HepG2 (cell line): Measurements from ENCODE around the gene PPAT. TPM values are rescaled to one million over a fixed set of nuclear protein-coding genes. Genes with fewer than 3 reads are reported as not detected.
A peak's percentile ranks its signal among the peaks of the same experiment; 100 is the strongest.

Experiments used
- FOXC1 ChIP-seq: sonication (generic); formaldehyde crosslinking; IDR thresholded peaks from 2 replicates; pipeline ENCODE4 v1.8.0; 2022; ENCODE audit warnings: mild to moderate bottlenecking, missing genetic modification reagents, borderline replicate concordance
- ZNF232 ChIP-seq: sonication (generic); formaldehyde crosslinking; IDR thresholded peaks from 2 replicates; pipeline ENCODE4 v1.4.0; 2020; ENCODE audit warnings: missing genetic modification reagents, borderline replicate concordance
- ZNF264 ChIP-seq: sonication (generic); formaldehyde crosslinking; IDR thresholded peaks from 2 replicates; pipeline ENCODE4 v1.4.0; 2020; ENCODE audit warnings: missing genetic modification reagents
- ZNF337 ChIP-seq: sonication (generic); formaldehyde crosslinking; IDR thresholded peaks from 2 replicates; pipeline ENCODE4 v1.5.1; 2020; ENCODE audit warnings: missing genetic modification reagents, low read depth, mild to moderate bottlenecking, borderline replicate concordance
- ZNF343 ChIP-seq: sonication (generic); formaldehyde crosslinking; IDR thresholded peaks from 2 replicates; pipeline ENCODE4 v1.4.0; 2020; ENCODE audit warnings: mild to moderate bottlenecking, missing genetic modification reagents
- ZNF646 ChIP-seq: sonication (generic); formaldehyde crosslinking; IDR thresholded peaks from 2 replicates; pipeline ENCODE4 v1.9.0; 2021; ENCODE audit warnings: mild to moderate bottlenecking, missing genetic modification reagents
- ZSCAN12 ChIP-seq: sonication (generic); formaldehyde crosslinking; IDR thresholded peaks from 2 replicates; pipeline ENCODE4 v1.9.0; 2021; ENCODE audit warnings: mild to moderate bottlenecking, missing genetic modification reagents
- polyA plus RNA-seq, 8 experiments: library from polyadenylated mRNA; depleted of rRNA in 3 of 8; stranded (reverse) in 7 of 8; unstranded in 1 of 8; fragments of >200 nt; fragmentation: Illumina TruSeq in 4 of 8; extraction: Trizol in 4 of 8; gene quantifications; 2 replicates each; pipeline versions ENCODE4 v1.2.1 to v1.2.3, GENCODE V29; 2011 to 2016; ENCODE audit warnings: low read depth in 4 of 8, missing spikeins in 1 of 8, mixed read lengths in 1 of 8; ENCODE audit not compliant: insufficient read depth in 1 of 8
- total RNA-seq, 5 experiments: library from RNA; depleted of rRNA; stranded (reverse); fragments of >200 nt; fragmentation: Illumina TruSeq; extraction: Trizol; gene quantifications; 2 replicates each; pipeline ENCODE4 v1.2.3, GENCODE V29; 2016; ENCODE audit warnings: low read depth in 1 of 5
- TF ChIP-seq, protein P1 (sequence below): sonication (generic); formaldehyde crosslinking; IDR thresholded peaks from 2 replicates; pipeline ENCODE4 v1.8.0; 2022; ENCODE audit warnings: missing genetic modification reagents, mild to moderate bottlenecking, moderate library complexity, borderline replicate concordance
- TF ChIP-seq, protein P2 (sequence below): sonication (generic); formaldehyde crosslinking; IDR thresholded peaks from 2 replicates; pipeline ENCODE4 v1.4.0; 2020; ENCODE audit warnings: mild to moderate bottlenecking, missing genetic modification reagents

Gene PPAT
- total and polyA plus RNA-seq, 2 of the 13 experiments (the other 11 are each of a cell fraction or from before 2014, with no cell fraction given), result 16.9 to 62.6 TPM

- TF ChIP-seq, protein P1, sequence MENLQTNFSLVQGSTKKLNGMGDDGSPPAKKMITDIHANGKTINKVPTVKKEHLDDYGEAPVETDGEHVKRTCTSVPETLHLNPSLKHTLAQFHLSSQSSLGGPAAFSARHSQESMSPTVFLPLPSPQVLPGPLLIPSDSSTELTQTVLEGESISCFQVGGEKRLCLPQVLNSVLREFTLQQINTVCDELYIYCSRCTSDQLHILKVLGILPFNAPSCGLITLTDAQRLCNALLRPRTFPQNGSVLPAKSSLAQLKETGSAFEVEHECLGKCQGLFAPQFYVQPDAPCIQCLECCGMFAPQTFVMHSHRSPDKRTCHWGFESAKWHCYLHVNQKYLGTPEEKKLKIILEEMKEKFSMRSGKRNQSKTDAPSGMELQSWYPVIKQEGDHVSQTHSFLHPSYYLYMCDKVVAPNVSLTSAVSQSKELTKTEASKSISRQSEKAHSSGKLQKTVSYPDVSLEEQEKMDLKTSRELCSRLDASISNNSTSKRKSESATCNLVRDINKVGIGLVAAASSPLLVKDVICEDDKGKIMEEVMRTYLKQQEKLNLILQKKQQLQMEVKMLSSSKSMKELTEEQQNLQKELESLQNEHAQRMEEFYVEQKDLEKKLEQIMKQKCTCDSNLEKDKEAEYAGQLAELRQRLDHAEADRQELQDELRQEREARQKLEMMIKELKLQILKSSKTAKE (CRISPR knock-in tag), result no peak
- TF ChIP-seq ZNF646 (no peak), ZNF337 (CRISPR knock-in tag) (no peak), ZNF232 (CRISPR knock-in tag) (peak; percentile 21; the same call in 1 of the 2 replicates), FOXC1 (CRISPR knock-in tag) (no peak), ZSCAN12 (CRISPR knock-in tag) (no peak), ZNF264 (CRISPR knock-in tag) (0 out of 2 replicates have a peak, but pooled peaks have one; percentile 24), ZNF343 (CRISPR knock-in tag) (0 out of 2 replicates have a peak, but pooled peaks have one; percentile 20)
- TF ChIP-seq, protein P2, sequence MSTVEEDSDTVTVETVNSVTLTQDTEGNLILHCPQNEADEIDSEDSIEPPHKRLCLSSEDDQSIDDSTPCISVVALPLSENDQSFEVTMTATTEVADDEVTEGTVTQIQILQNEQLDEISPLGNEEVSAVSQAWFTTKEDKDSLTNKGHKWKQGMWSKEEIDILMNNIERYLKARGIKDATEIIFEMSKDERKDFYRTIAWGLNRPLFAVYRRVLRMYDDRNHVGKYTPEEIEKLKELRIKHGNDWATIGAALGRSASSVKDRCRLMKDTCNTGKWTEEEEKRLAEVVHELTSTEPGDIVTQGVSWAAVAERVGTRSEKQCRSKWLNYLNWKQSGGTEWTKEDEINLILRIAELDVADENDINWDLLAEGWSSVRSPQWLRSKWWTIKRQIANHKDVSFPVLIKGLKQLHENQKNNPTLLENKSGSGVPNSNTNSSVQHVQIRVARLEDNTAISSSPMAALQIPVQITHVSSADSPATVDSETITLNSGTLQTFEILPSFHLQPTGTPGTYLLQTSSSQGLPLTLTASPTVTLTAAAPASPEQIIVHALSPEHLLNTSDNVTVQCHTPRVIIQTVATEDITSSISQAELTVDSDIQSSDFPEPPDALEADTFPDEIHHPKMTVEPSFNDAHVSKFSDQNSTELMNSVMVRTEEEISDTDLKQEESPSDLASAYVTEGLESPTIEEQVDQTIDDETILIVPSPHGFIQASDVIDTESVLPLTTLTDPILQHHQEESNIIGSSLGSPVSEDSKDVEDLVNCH (CRISPR knock-in tag), result no peak
Observed at GRCh38 chr4:56466910-56467283, 31.5 kb upstream of the PPAT start (continued).
